Tibial nerve (tissue), 4 donors: ENCODE measurements around the gene GABRD.

Source experiments
- CTCF ChIP-seq, 5 experiments: fragments of 200-600 bp in 3 of 5; fragments of 450-650 bp in 2 of 5; sonication (generic) in 3 of 5; IDR thresholded peaks; one replicate each; pipeline ENCODE4 v1.5.1; 2016 to 2019; ENCODE audit warnings: antibody characterized with exemption in 5 of 5, mild to moderate bottlenecking in 3 of 5, moderate library complexity in 2 of 5
- EP300 ChIP-seq, 2 donors: sonication (generic); formaldehyde crosslinking; IDR thresholded peaks; one replicate each; pipeline ENCODE4 v1.6.1; 2017; ENCODE audit warnings: antibody characterized with exemption in 2 of 2, mild to moderate bottlenecking in 1 of 2
- POLR2A ChIP-seq, 2 donors: fragments of 450-650 bp; IDR thresholded peaks; one replicate each; pipeline ENCODE4 v1.6.1; 2017; ENCODE audit warnings: antibody characterized with exemption in 2 of 2, mild to moderate bottlenecking in 2 of 2, moderate library complexity in 2 of 2

- TF ChIP-seq CTCF (IDR thresholded peaks at IDR 0.05) = no peak
- TF ChIP-seq POLR2A (IDR thresholded peaks at IDR 0.05) = no peak
- no peak for TF ChIP-seq EP300 (IDR thresholded peaks at IDR 0.05)
Measured at GRCh38 chr1:2039251-2039650, 20.1 kb downstream of the GABRD start.
